Measurements from ENCODE around the gene SCYL1. TPM values are rescaled to one million over a fixed set of nuclear protein-coding genes. Genes with fewer than 3 reads are reported as not detected.

SCYL1 gene
- total and polyA plus RNA-seq, 4 donors, result 33.7 to 62.0 (median 52.6) TPM

DNA sequence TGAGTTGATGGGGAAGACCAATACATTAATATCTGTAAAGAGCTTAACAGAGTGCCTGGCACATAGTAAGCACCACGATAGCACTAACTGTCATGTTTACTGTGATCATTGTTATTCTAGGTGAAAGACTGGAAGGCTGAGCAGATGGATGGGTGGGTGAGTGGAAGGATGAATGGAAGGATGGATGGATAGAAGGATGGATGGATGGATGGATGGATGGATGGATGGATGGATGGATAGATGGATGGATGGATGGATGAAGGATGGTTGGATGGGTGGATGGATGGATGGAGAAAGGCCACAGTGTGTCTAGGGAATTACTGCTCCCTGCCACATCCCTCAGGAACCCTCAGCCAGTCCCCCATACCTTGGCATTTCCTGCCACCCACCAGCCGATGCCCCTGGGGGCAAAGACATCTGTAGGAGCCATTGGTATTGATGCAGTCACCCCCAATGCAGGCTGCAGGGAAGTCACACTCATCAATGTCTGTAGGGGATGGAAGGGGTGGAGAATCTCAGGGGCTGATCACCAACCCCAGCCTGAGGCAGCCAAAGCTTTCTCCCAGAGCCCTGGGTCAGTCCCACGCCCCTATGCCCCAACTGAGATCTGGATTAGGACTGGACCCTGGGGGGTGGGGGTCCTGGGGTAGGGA is 18.0 kb downstream of the SCYL1 start:
- Histone ChIP-seq H3K4me3 (ENCODE audit: low read depth in 1 of 3, low read length in 3 of 3) (no peak overlapping the region), H3K27me3 (ENCODE audit: control insufficient read depth in 4 of 4, insufficient read depth in 4 of 4, low read length in 3 of 4) (no peaks in the 10 kb centered on the region), H3K9ac (ENCODE audit: low read depth in 1 of 2, low read length in 2 of 2) (no peak overlapping the region), H3K4me1 (ENCODE audit: control insufficient read depth in 4 of 4, insufficient read depth in 4 of 4, low read length in 3 of 4) (peaks cover 14 to 47% (median 30%) of the 10 kb centered on the region in 4 donors), H3K36me3 (ENCODE audit: control insufficient read depth in 4 of 4, insufficient read depth in 3 of 4, low read depth in 1 of 4, low read length in 3 of 4) (peaks cover 0 to 10% (median 2%) of the 10 kb centered on the region in 4 donors), H3K9me3 (ENCODE audit: control insufficient read depth in 4 of 4, low read length in 3 of 4) (no peaks in the 10 kb centered on the region), H3K27ac (ENCODE audit: low read depth in 1 of 2, low read length in 2 of 2) (no peak overlapping the region)
- DNase-seq (ENCODE audit: low spot score), result no peak
- WGBS, result 95% methylated on average over 3 of the region's 3 CpGs
- no peak for TF ChIP-seq HNF4A (conservative IDR thresholded peaks at IDR 0.05)
- no peak for TF ChIP-seq SP1 (IDR thresholded peaks at IDR 0.05)
- TF ChIP-seq RXRA (IDR thresholded peaks at IDR 0.05), result no peak
- no peak for TF ChIP-seq TAF1 (conservative IDR thresholded peaks at IDR 0.05)
- TF ChIP-seq, protein P1, sequence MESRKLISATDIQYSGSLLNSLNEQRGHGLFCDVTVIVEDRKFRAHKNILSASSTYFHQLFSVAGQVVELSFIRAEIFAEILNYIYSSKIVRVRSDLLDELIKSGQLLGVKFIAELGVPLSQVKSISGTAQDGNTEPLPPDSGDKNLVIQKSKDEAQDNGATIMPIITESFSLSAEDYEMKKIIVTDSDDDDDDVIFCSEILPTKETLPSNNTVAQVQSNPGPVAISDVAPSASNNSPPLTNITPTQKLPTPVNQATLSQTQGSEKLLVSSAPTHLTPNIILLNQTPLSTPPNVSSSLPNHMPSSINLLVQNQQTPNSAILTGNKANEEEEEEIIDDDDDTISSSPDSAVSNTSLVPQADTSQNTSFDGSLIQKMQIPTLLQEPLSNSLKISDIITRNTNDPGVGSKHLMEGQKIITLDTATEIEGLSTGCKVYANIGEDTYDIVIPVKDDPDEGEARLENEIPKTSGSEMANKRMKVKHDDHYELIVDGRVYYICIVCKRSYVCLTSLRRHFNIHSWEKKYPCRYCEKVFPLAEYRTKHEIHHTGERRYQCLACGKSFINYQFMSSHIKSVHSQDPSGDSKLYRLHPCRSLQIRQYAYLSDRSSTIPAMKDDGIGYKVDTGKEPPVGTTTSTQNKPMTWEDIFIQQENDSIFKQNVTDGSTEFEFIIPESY (IDR thresholded peaks at IDR 0.05), result no peak
- no peak for TF ChIP-seq FOXA2 (IDR thresholded peaks at IDR 0.05)
- no peak for TF ChIP-seq YY1 (IDR thresholded peaks at IDR 0.05)
- TF ChIP-seq, protein P2, sequence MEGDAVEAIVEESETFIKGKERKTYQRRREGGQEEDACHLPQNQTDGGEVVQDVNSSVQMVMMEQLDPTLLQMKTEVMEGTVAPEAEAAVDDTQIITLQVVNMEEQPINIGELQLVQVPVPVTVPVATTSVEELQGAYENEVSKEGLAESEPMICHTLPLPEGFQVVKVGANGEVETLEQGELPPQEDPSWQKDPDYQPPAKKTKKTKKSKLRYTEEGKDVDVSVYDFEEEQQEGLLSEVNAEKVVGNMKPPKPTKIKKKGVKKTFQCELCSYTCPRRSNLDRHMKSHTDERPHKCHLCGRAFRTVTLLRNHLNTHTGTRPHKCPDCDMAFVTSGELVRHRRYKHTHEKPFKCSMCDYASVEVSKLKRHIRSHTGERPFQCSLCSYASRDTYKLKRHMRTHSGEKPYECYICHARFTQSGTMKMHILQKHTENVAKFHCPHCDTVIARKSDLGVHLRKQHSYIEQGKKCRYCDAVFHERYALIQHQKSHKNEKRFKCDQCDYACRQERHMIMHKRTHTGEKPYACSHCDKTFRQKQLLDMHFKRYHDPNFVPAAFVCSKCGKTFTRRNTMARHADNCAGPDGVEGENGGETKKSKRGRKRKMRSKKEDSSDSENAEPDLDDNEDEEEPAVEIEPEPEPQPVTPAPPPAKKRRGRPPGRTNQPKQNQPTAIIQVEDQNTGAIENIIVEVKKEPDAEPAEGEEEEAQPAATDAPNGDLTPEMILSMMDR (IDR thresholded peaks at IDR 0.05; ENCODE audit: low read depth, low read length, missing input control), result no peak
- TF ChIP-seq, protein P3, sequence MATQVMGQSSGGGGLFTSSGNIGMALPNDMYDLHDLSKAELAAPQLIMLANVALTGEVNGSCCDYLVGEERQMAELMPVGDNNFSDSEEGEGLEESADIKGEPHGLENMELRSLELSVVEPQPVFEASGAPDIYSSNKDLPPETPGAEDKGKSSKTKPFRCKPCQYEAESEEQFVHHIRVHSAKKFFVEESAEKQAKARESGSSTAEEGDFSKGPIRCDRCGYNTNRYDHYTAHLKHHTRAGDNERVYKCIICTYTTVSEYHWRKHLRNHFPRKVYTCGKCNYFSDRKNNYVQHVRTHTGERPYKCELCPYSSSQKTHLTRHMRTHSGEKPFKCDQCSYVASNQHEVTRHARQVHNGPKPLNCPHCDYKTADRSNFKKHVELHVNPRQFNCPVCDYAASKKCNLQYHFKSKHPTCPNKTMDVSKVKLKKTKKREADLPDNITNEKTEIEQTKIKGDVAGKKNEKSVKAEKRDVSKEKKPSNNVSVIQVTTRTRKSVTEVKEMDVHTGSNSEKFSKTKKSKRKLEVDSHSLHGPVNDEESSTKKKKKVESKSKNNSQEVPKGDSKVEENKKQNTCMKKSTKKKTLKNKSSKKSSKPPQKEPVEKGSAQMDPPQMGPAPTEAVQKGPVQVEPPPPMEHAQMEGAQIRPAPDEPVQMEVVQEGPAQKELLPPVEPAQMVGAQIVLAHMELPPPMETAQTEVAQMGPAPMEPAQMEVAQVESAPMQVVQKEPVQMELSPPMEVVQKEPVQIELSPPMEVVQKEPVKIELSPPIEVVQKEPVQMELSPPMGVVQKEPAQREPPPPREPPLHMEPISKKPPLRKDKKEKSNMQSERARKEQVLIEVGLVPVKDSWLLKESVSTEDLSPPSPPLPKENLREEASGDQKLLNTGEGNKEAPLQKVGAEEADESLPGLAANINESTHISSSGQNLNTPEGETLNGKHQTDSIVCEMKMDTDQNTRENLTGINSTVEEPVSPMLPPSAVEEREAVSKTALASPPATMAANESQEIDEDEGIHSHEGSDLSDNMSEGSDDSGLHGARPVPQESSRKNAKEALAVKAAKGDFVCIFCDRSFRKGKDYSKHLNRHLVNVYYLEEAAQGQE (IDR thresholded peaks at IDR 0.05), result no peak
- no peak for TF ChIP-seq JUND (IDR thresholded peaks at IDR 0.05)
- TF ChIP-seq EGR1 (IDR thresholded peaks at IDR 0.05; ENCODE audit: low read depth in 2 of 2), result no peak
- TF ChIP-seq, protein P4, sequence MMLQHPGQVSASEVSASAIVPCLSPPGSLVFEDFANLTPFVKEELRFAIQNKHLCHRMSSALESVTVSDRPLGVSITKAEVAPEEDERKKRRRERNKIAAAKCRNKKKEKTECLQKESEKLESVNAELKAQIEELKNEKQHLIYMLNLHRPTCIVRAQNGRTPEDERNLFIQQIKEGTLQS (IDR thresholded peaks at IDR 0.05), result no peak
- TF ChIP-seq, protein P5, sequence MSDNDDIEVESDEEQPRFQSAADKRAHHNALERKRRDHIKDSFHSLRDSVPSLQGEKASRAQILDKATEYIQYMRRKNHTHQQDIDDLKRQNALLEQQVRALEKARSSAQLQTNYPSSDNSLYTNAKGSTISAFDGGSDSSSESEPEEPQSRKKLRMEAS (IDR thresholded peaks at IDR 0.05), result no peak
- TF ChIP-seq NR2F2 (IDR thresholded peaks at IDR 0.05), result no peak

DNA sequence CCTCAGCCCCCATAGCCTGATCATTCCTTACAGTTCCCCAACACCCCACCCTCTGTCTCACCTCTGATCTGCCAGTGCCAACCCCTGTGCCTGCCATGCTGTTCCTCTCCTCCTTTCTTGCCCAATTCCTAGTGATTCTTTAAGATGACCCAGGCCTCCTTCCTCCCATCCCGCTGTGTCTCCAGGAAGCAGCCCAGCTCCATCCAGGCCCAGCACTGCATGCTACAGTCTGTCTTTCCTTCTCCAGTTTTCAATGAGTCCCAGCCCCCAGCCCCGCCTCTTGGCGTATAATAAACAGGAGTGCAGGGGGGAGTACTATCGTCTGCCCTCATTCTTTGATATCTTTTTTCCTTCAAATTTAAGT is 21.0 kb downstream of the SCYL1 start:
- DNase-seq (ENCODE audit: low spot score), result no peak
- Histone ChIP-seq H3K9ac (ENCODE audit: low read depth in 1 of 2, low read length in 2 of 2) (peak overlapping the region in 1 of 2 donors; percentile 3), H3K27me3 (ENCODE audit: control insufficient read depth in 4 of 4, insufficient read depth in 4 of 4, low read length in 3 of 4) (no peaks in the 10 kb centered on the region), H3K4me3 (ENCODE audit: low read depth in 1 of 3, low read length in 3 of 3) (peak overlapping the region; percentile 30 to 60 (median 51)), H3K27ac (ENCODE audit: low read depth in 1 of 2, low read length in 2 of 2) (peak overlapping the region; percentile 78 to 94), H3K9me3 (ENCODE audit: control insufficient read depth in 4 of 4, low read length in 3 of 4) (no peaks in the 10 kb centered on the region), H3K4me1 (ENCODE audit: control insufficient read depth in 4 of 4, insufficient read depth in 4 of 4, low read length in 3 of 4) (peaks cover 7 to 39% (median 23%) of the 10 kb centered on the region in 4 donors), H3K36me3 (ENCODE audit: control insufficient read depth in 4 of 4, insufficient read depth in 3 of 4, low read depth in 1 of 4, low read length in 3 of 4) (peaks cover 0 to 5% (median under 1%) of the 10 kb centered on the region in 4 donors)
- 33% methylated on average over 4 of the region's 4 CpGs for WGBS
- no peak for TF ChIP-seq RXRA (IDR thresholded peaks at IDR 0.05)
- no peak for TF ChIP-seq YY1 (IDR thresholded peaks at IDR 0.05)
- no peak for TF ChIP-seq HNF4G (IDR thresholded peaks at IDR 0.05)
- TF ChIP-seq, protein P3 (IDR thresholded peaks at IDR 0.05), result no peak
- TF ChIP-seq JUND (IDR thresholded peaks at IDR 0.05), result no peak
- TF ChIP-seq, protein P5 (IDR thresholded peaks at IDR 0.05), result no peak
- TF ChIP-seq SP1 (IDR thresholded peaks at IDR 0.05), result no peak
- TF ChIP-seq HNF4A (conservative IDR thresholded peaks at IDR 0.05), result no peak
- TF ChIP-seq FOXA2 (IDR thresholded peaks at IDR 0.05), result no peak
- TF ChIP-seq, protein P2 (IDR thresholded peaks at IDR 0.05; ENCODE audit: low read depth, low read length, missing input control), result no peak
